Loucy (cell line): ENCODE data around the gene TBC1D22A.

ENCODE experiments used
- H2AFZ ChIP-seq: fragments of 200-600 bp; sonication (generic); 2 replicates; pipeline ENCODE4 v1.6.0; 2016; ENCODE audit warnings: antibody characterized with exemption, mild to moderate bottlenecking, low read length, moderate library complexity
- H3F3A ChIP-seq: fragments of 200-600 bp; 2 replicates; pipeline ENCODE4 v1.6.0; 2016; ENCODE audit warnings: antibody characterized with exemption, low read depth, mild to moderate bottlenecking
- H3K27me3 ChIP-seq: fragments of 200-600 bp; sonication (generic); 2 replicates; pipeline ENCODE4 v1.6.1; 2014; ENCODE audit warnings: low read length, mild to moderate bottlenecking; ENCODE audit not compliant: insufficient read depth, poor library complexity, severe bottlenecking
- H3K36me3 ChIP-seq: fragments of 200-600 bp; sonication (generic); 2 replicates; pipeline ENCODE4 v1.6.1; 2016; ENCODE audit warnings: low read length; ENCODE audit not compliant: insufficient read depth
- H3K4me1 ChIP-seq: fragments of 200-600 bp; sonication (generic); 2 replicates; pipeline ENCODE4 v1.5.1; 2014; ENCODE audit warnings: low read length, mild to moderate bottlenecking; ENCODE audit not compliant: insufficient read depth, poor library complexity, severe bottlenecking
- H3K4me2 ChIP-seq: fragments of 200-600 bp; sonication (generic); 2 replicates; pipeline ENCODE4 v1.6.0; 2014; ENCODE audit warnings: antibody characterized with exemption, low read length, low read depth, mild to moderate bottlenecking; ENCODE audit not compliant: poor library complexity, severe bottlenecking
- H3K4me3 ChIP-seq: fragments of 200-600 bp; sonication (generic); 2 replicates; pipeline ENCODE4 v1.5.1; 2014; ENCODE audit warnings: low read length, mild to moderate bottlenecking, mixed read lengths; ENCODE audit not compliant: poor library complexity, severe bottlenecking
- H3K79me2 ChIP-seq: fragments of 200-600 bp; sonication (generic); 2 replicates; pipeline ENCODE4 v1.6.1; 2014; ENCODE audit warnings: low read length; ENCODE audit not compliant: insufficient read depth
- H3K9ac ChIP-seq: fragments of 200-600 bp; sonication (generic); 2 replicates; pipeline ENCODE4 v1.6.0; 2014; ENCODE audit warnings: mild to moderate bottlenecking, low read depth, low read length, moderate library complexity; ENCODE audit not compliant: poor library complexity, severe bottlenecking
- H3K9me2 ChIP-seq: fragments of 200-600 bp; sonication (generic); replicated peaks from 2 replicates; pipeline ENCODE4 v1.6.1; 2016; ENCODE audit warnings: low read depth, low read length, mixed read lengths
- H3K9me3 ChIP-seq: fragments of 200-600 bp; sonication (generic); 2 replicates; pipeline ENCODE4 v1.6.1; 2014; ENCODE audit warnings: mild to moderate bottlenecking, antibody characterized with exemption, low read length, low read depth; ENCODE audit not compliant: insufficient read depth
- H4K20me1 ChIP-seq: fragments of 200-600 bp; sonication (generic); 2 replicates; pipeline ENCODE4 v1.6.0; 2014; ENCODE audit warnings: antibody characterized with exemption, low read length, mild to moderate bottlenecking; ENCODE audit not compliant: insufficient read depth, poor library complexity, severe bottlenecking
- CTCF ChIP-seq: fragments of 200-600 bp; sonication (generic); conservative IDR thresholded peaks from 2 replicates; pipeline ENCODE4 v1.5.1; 2014; ENCODE audit warnings: mild to moderate bottlenecking, antibody characterized with exemption, low read length
- EZH2phosphoT487 ChIP-seq: fragments of 200-600 bp; IDR thresholded peaks from 2 replicates; pipeline ENCODE4 v1.6.1; 2018; ENCODE audit warnings: antibody characterized with exemption, mild to moderate bottlenecking, moderate library complexity, borderline replicate concordance

TBC1D22A gene

GRCh38 chr22:47055921-47056320, 293.5 kb downstream of the TBC1D22A start:
- Histone ChIP-seq H3K27me3 (no peaks in the 10 kb centered on the region), H3K4me2 (peak overlapping the region; percentile 82), H3K9ac (peak overlapping the region; percentile 89), H3F3A (no peaks in the 10 kb centered on the region), H3K36me3 (peaks cover 3% of the 10 kb centered on the region; the same call in 1 of the 2 replicates), H3K9me3 (no peaks in the 10 kb centered on the region), H4K20me1 (no peaks in the 10 kb centered on the region), H3K4me3 (peak overlapping the region; percentile 66), H2AFZ (no peak overlapping the region), H3K9me2 (no peaks in the 10 kb centered on the region), H3K4me1 (peaks cover 70% of the 10 kb centered on the region), H3K79me2 (peaks cover 64% of the 10 kb centered on the region)
- no peak for TF ChIP-seq CTCF
- no peak for TF ChIP-seq EZH2phosphoT487

- Histone ChIP-seq H3K9me2 (no peaks in the 10 kb centered on the region), H3K9me3 (no peaks in the 10 kb centered on the region), H2AFZ (no peak overlapping the region), H3K4me2 (peak overlapping the region; percentile 82), H4K20me1 (no peaks in the 10 kb centered on the region), H3K79me2 (peaks cover 64% of the 10 kb centered on the region), H3K36me3 (peaks cover 8% of the 10 kb centered on the region; the same call in 1 of the 2 replicates), H3K4me1 (peaks cover 66% of the 10 kb centered on the region), H3F3A (no peaks in the 10 kb centered on the region), H3K9ac (peak overlapping the region; percentile 89), H3K4me3 (peak overlapping the region; percentile 66), H3K27me3 (no peaks in the 10 kb centered on the region)
- TF ChIP-seq EZH2phosphoT487 (no peak), CTCF (no peak)
These were observed 293.9 kb downstream of the TBC1D22A start for GRCh38 chr22:47056361-47056760.

- H3K4me2 ChIP-seq: peak overlapping the region; percentile 82
- H3K9me2 ChIP-seq: no peaks in the 10 kb centered on the region
- H3K27me3 ChIP-seq: no peaks in the 10 kb centered on the region
- peaks cover 11% of the 10 kb centered on the region; the same call in 1 of the 2 replicates for H3K36me3 ChIP-seq
- H3K79me2 ChIP-seq: peaks cover 58% of the 10 kb centered on the region
- no peaks in the 10 kb centered on the region for H3K9me3 ChIP-seq
- no peaks in the 10 kb centered on the region for H3F3A ChIP-seq
- no peak overlapping the region for H3K9ac ChIP-seq
- H4K20me1 ChIP-seq: no peaks in the 10 kb centered on the region
- TF ChIP-seq EZH2phosphoT487 (no peak), CTCF (no peak)
- peaks cover 61% of the 10 kb centered on the region for H3K4me1 ChIP-seq
- no peak overlapping the region for H2AFZ ChIP-seq
- peak overlapping the region; percentile 66 for H3K4me3 ChIP-seq
These were observed 294.5 kb downstream of the TBC1D22A start for GRCh38 chr22:47056776-47057470.
